Bone marrow (tissue), 2 donors: ENCODE data around the gene MTHFR.
A peak's percentile ranks its signal among the peaks of the same experiment; 100 is the strongest.

Experiments
- DNase-seq, 2 donors: peaks; one replicate each; lab custom pipeline; 2025; lab: John Stamatoyannopoulos, UW

The MTHFR gene

GRCh38 chr1:11805422-11806306, at the start of gene MTHFR, which contains the start of gene CLCN6:
TSS of gene MTHFR (minus strand) at chr1:11805964. CDS start at chr1:11803116, 2,848 bp downstream.
TSS of gene CLCN6 (plus strand) at chr1:11806191. CDS start at chr1:11806263, 72 bp downstream.
- DNase-seq = peak; percentile 85 to 92

GRCh38 chr1:11855430-11855829, 49.7 kb upstream of the MTHFR start:
- no peak for DNase-seq

GRCh38 chr1:11854519-11854918, 48.8 kb upstream of the MTHFR start:
- DNase-seq = no peak

- no peak for DNase-seq
Measured at GRCh38 chr1:11851180-11851579, 45.4 kb upstream of the MTHFR start.

GRCh38 chr1:11850156-11850555, 44.4 kb upstream of the MTHFR start:
- DNase-seq = no peak

GRCh38 chr1:11848373-11848700, 42.6 kb upstream of the MTHFR start:
- DNase-seq = no peak

- DNase-seq = no peak
Measured at GRCh38 chr1:11847667-11848372, 42.1 kb upstream of the MTHFR start, which contains the start of gene NPPA. TSS of gene NPPA (minus strand) at chr1:11847783. CDS start at chr1:11847684, 99 bp downstream.

GRCh38 chr1:11845641-11846335, 40.0 kb upstream of the MTHFR start:
- DNase-seq = no peak

- DNase-seq = peak in 1 of 2 donors; percentile 91
Measured at GRCh38 chr1:11842154-11843041, 36.6 kb upstream of the MTHFR start.

GRCh38 chr1:11841245-11842153, 35.7 kb upstream of the MTHFR start:
- DNase-seq = no peak

GRCh38 chr1:11839727-11840705, 34.3 kb upstream of the MTHFR start:
- no peak for DNase-seq

GRCh38 chr1:11838349-11839272, 32.8 kb upstream of the MTHFR start:
- peak; percentile 28 to 74 for DNase-seq

GRCh38 chr1:11837767-11838348, 32.1 kb upstream of the MTHFR start:
- no peak for DNase-seq

- no peak for DNase-seq
Measured at GRCh38 chr1:11836955-11837766, 31.4 kb upstream of the MTHFR start.

- no peak for DNase-seq
Measured at GRCh38 chr1:11835441-11836225, 29.9 kb upstream of the MTHFR start.

GRCh38 chr1:11833900-11834299, 28.1 kb upstream of the MTHFR start:
- DNase-seq = no peak
